K562 (cell line): Measurements from ENCODE around the gene ZNRD2. TPM values are rescaled to one million over a fixed set of nuclear protein-coding genes. Genes with fewer than 3 reads are reported as not detected.
A peak's percentile ranks its signal among the peaks of the same experiment; 100 is the strongest.

Experiments used
- ATAC-seq: fragments of 200-7000 bp; cut with Tn5 transposase; 3 replicates; pipeline ENCODE4 v1.9.1; 2020; ENCODE audit warnings: moderate library complexity
- BruUV-seq: library from RNA; stranded (reverse); fragments of 400-500 nt; replicated peaks from 2 replicates; lab custom pipeline; 2021; lab: Mats Ljungman, UMichigan
- CTCF ChIA-PET: fragments of 300-600 bp; formaldehyde crosslinking; extraction: SDS; loops from one replicate; lab custom pipeline; 2021; ENCODE audit warnings: low intra/inter-chr PET ratio; lab: Yijun Ruan, JAX
- POLR2A ChIA-PET: fragments of 300-600, 350-650 bp; sonication (Branson Sonifier 250); formaldehyde crosslinking; extraction: SDS; loops from one replicate; lab custom pipeline; 2021; ENCODE audit warnings: antibody characterized with exemption, inconsistent platforms; lab: Yijun Ruan, JAX
- DNase-seq, 4 experiments: peaks; one replicate each; pipeline versions ENCODE4 v3.0.0 to v3.0.0-alpha.2; 2011 to 2018; ENCODE audit warnings: low spot score in 3 of 4, mixed read lengths in 3 of 4; ENCODE audit errors: extremely low read depth in 1 of 4
- FAIRE-seq: peaks from 2 replicates; lab custom pipeline; 2011; peaks lifted over from hg19 to GRCh38; lab: Jason Lieb, UNC
- H2AFZ ChIP-seq: 2 replicates; pipeline ENCODE4 v1.6.0; 2011; ENCODE audit warnings: low read depth, low read length, control low read depth, inconsistent platforms
- H3K27ac ChIP-seq: fragments of 200-600 bp; 3 replicates; pipeline ENCODE4 v1.8.0; 2011; ENCODE audit warnings: low read depth, mild to moderate bottlenecking, control low read depth, inconsistent platforms, low read length, moderate library complexity, mixed read lengths; ENCODE audit errors: extremely low read depth
- H3K27me3 ChIP-seq, 2 experiments: fragments of 300-600 bp in 1 of 2; 2 replicates in 1 of 2; 3 replicates in 1 of 2; pipeline versions ENCODE4 v1.6.0 to v1.8.0; 2011; ENCODE audit warnings: inconsistent platforms in 2 of 2, low read length in 2 of 2, mild to moderate bottlenecking in 1 of 2, mixed read lengths in 1 of 2, moderate library complexity in 1 of 2; ENCODE audit not compliant: control insufficient read depth in 2 of 2, insufficient read depth in 2 of 2
- H3K36me3 ChIP-seq: fragments of 300-600 bp; 3 replicates; pipeline ENCODE4 v1.8.0; 2011; ENCODE audit warnings: mild to moderate bottlenecking, low read length, inconsistent platforms; ENCODE audit not compliant: control insufficient read depth, insufficient read depth
- H3K4me1 ChIP-seq, 2 experiments: fragments of 200-600 bp in 1 of 2; replicated peaks in 1 of 2; 2 replicates in 1 of 2; 3 replicates in 1 of 2; pipeline versions ENCODE4 v1.5.1 to v1.8.0; 2011; ENCODE audit warnings: inconsistent platforms in 2 of 2, low read length in 2 of 2, mild to moderate bottlenecking in 1 of 2, mixed read lengths in 1 of 2, moderate library complexity in 1 of 2; ENCODE audit not compliant: control insufficient read depth in 2 of 2, insufficient read depth in 2 of 2
- H3K4me2 ChIP-seq: 2 replicates; pipeline ENCODE4 v1.6.1; 2011; ENCODE audit warnings: low read length, control low read depth, inconsistent platforms, mixed read lengths; ENCODE audit not compliant: insufficient read depth
- H3K4me3 ChIP-seq: fragments of 200-600 bp; sonication (generic), shearing (Covaris generic); 2 replicates; pipeline ENCODE4 v1.5.1; 2016; ENCODE audit warnings: control low read depth, inconsistent platforms
- H3K79me2 ChIP-seq: fragments of 200-600 bp; 3 replicates; pipeline ENCODE4 v1.8.0; 2011; ENCODE audit warnings: low read length, inconsistent platforms; ENCODE audit not compliant: control insufficient read depth, insufficient read depth
- H3K9ac ChIP-seq, 2 experiments: 2 replicates each; pipeline versions ENCODE4 v1.6.0 to v1.6.1; 2011; ENCODE audit warnings: low read depth in 2 of 2, low read length in 2 of 2, control low read depth in 1 of 2, inconsistent platforms in 1 of 2, mild to moderate bottlenecking in 1 of 2, mixed read lengths in 1 of 2; ENCODE audit not compliant: insufficient read depth in 1 of 2
- H3K9me1 ChIP-seq: one replicate; pipeline ENCODE4 v1.6.0; 2011; ENCODE audit warnings: inconsistent platforms, mild to moderate bottlenecking, low read length, moderate library complexity; ENCODE audit not compliant: control insufficient read depth, insufficient read depth
- H3K9me3 ChIP-seq: replicated peaks from 2 replicates; pipeline ENCODE4 v1.5.1; 2011; ENCODE audit warnings: low read depth, low read length, inconsistent platforms; ENCODE audit not compliant: control insufficient read depth, insufficient read depth
- H4K20me1 ChIP-seq: replicated peaks from 2 replicates; pipeline ENCODE4 v1.6.1; 2011; ENCODE audit warnings: low read length, inconsistent platforms, mixed read lengths; ENCODE audit not compliant: control insufficient read depth, insufficient read depth
- BRCA1 ChIP-seq, 2 experiments: fragments of 450-650 bp in 1 of 2; sonication (generic) in 1 of 2; formaldehyde crosslinking in 1 of 2; IDR thresholded peaks; 2 replicates each; pipeline versions ENCODE4 v1.5.0 to v1.6.1; 2017 to 2020; ENCODE audit warnings: mild to moderate bottlenecking in 1 of 2, missing genetic modification reagents in 1 of 2
- DACH1 ChIP-seq: fragments of 450-650 bp; IDR thresholded peaks from 2 replicates; pipeline ENCODE4 v1.6.1; 2018; ENCODE audit not compliant: partially characterized antibody
- FOXM1 ChIP-seq, 2 experiments: fragments of 450-650 bp in 1 of 2; sonication (generic) in 1 of 2; formaldehyde crosslinking in 1 of 2; IDR thresholded peaks; 2 replicates each; pipeline versions ENCODE4 v1.6.1 to v1.9.0; 2017 to 2022; ENCODE audit warnings: low read depth in 2 of 2, mild to moderate bottlenecking in 2 of 2, missing genetic modification reagents in 1 of 2, moderate library complexity in 1 of 2
- NRF1 ChIP-seq, 2 experiments: fragments of 450-650 bp; IDR thresholded peaks in 1 of 2; conservative IDR thresholded peaks in 1 of 2; 2 replicates each; pipeline ENCODE4 v1.6.1; 2014; ENCODE audit warnings: mild to moderate bottlenecking in 2 of 2
- SIN3A ChIP-seq, 2 experiments: fragments of 150-350 bp in 1 of 2; IDR thresholded peaks; 2 replicates each; pipeline ENCODE4 v1.6.1; 2011 to 2016; ENCODE audit warnings: borderline replicate concordance in 2 of 2, low read depth in 2 of 2, low read length in 2 of 2, mild to moderate bottlenecking in 2 of 2, moderate library complexity in 2 of 2; ENCODE audit not compliant: control insufficient read depth in 1 of 2
- ZC3H8 ChIP-seq: fragments of 450-650 bp; IDR thresholded peaks from 2 replicates; pipeline ENCODE4 v1.6.1; 2017
- ZFX ChIP-seq: sonication (generic); formaldehyde crosslinking; IDR thresholded peaks from 2 replicates; pipeline ENCODE4 v1.8.0; 2022; ENCODE audit warnings: mild to moderate bottlenecking, missing genetic modification reagents, moderate library complexity
- WGBS: fragments of 100-300 bp; shearing (Covaris generic); methylation state at CpG from one replicate; pipeline ENCODE4 v1.1.6; 2016; ENCODE audit warnings: low coverage, mixed read lengths; ENCODE audit not compliant: insufficient coverage; ENCODE audit errors: missing lambda C conversion rate; 5-methylcytosine and 5-hydroxymethylcytosine counted together
- in situ Hi-C: fragments of 300-500 bp; cut with MboI; formaldehyde crosslinking; loops from 4 replicates; pipeline ENCODE4 v1.15.0; 2018; ENCODE audit warnings: inconsistent platforms, mixed read lengths
- intact Hi-C: fragments of 100-400 bp; cut with micrococcal nuclease; formaldehyde crosslinking; loops from 2 replicates; pipeline ENCODE4 v1.14.2; 2022
- polyA plus RNA-seq, 8 experiments: library from polyadenylated mRNA; depleted of rRNA in 4 of 8; stranded (reverse) in 5 of 8; unstranded in 3 of 8; fragments of >200 nt; fragmentation: Nextera tagmentation in 2 of 8; fragmentation: Illumina TruSeq in 1 of 8; extraction: Ambion mirVana in 2 of 8; extraction: Trizol in 1 of 8; gene quantifications; 2 replicates each; pipeline versions ENCODE4 v1.2.1 to v1.2.3, GENCODE V29; 2011 to 2014; ENCODE audit warnings: inconsistent platforms in 1 of 8, missing spikeins in 1 of 8
- total RNA-seq, 7 experiments: library from RNA; depleted of rRNA in 6 of 7; stranded (reverse); fragments of >200 nt in 6 of 7; fragmentation: Illumina TruSeq in 2 of 7; extraction: Trizol in 2 of 7; gene quantifications; 2 replicates each; pipeline versions ENCODE4 v1.2.1 to v1.2.3, GENCODE V29; 2011 to 2021; ENCODE audit warnings: low replicate concordance in 1 of 7
- TF ChIP-seq, protein P1 (sequence below), 2 experiments: fragments of 200-800 bp in 1 of 2; sonication (Bioruptor generic) in 1 of 2; sonication (generic) in 1 of 2; formaldehyde crosslinking in 1 of 2; IDR thresholded peaks in 1 of 2; conservative IDR thresholded peaks in 1 of 2; 2 replicates each; pipeline versions ENCODE4 v1.5.0 to v1.6.1; 2016 to 2020; ENCODE audit warnings: missing compliant biosample characterization in 1 of 2, missing genetic modification characterization in 1 of 2, missing genetic modification reagents in 1 of 2
- TF ChIP-seq, protein P2 (sequence below): sonication (generic); formaldehyde crosslinking; IDR thresholded peaks from 2 replicates; pipeline ENCODE4 v1.8.0; 2022; ENCODE audit warnings: mild to moderate bottlenecking, low read depth, missing genetic modification reagents
- TF ChIP-seq, protein P3 (sequence below): sonication (generic); formaldehyde crosslinking; IDR thresholded peaks from 2 replicates; pipeline ENCODE4 v1.8.0; 2022; ENCODE audit warnings: missing genetic modification reagents, mild to moderate bottlenecking, moderate library complexity, borderline replicate concordance
- TF ChIP-seq, protein P4 (sequence below): fragments of 250-450 bp; sonication (Bioruptor Pico); IDR thresholded peaks from 2 replicates; pipeline ENCODE4 v1.5.0; 2021; ENCODE audit warnings: mild to moderate bottlenecking, borderline replicate concordance

ZNRD2 gene
- total and polyA plus RNA-seq, 9 of the 15 experiments (the other 6 are each of a cell fraction or from before 2014, with no cell fraction given), result 13.4 to 129 (median 60.4) TPM

DNA sequence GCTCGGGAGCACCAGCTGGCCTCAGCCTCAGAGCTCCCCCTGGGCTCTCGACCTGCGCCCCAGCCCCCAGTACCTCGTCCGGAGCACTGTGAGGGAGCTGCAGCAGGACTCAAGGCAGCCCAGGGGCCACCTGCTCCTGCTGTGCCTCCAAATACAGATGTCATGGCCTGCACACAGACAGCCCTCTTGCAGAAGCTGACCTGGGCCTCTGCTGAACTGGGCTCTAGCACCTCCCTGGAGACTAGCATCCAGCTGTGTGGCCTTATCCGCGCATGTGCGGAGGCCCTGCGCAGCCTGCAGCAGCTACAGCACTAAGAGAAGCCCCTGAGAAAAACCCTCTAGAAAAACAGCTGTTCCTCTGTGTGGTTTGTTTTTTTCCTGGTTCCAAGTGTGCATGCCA, 1.1 kb downstream of the ZNRD2 start:
- Histone ChIP-seq H3K79me2 (peaks cover 62% of the 10 kb centered on the region), H3K9me3 (no peaks in the 10 kb centered on the region), H3K36me3 (peaks cover 19% of the 10 kb centered on the region; the same call in 2 of the 3 replicates), H4K20me1 (peaks cover 6% of the 10 kb centered on the region), H3K4me2 (peak overlapping the region; percentile 99), H3K4me3 (peak overlapping the region; percentile 65), H3K9me1 (peaks cover 5% of the 10 kb centered on the region), H3K9ac (peak overlapping the region; percentile 82 to 98), H3K4me1 (peaks cover 43 to 72% of the 10 kb centered on the region in 2 experiments), H3K27ac (peak overlapping the region; percentile 62; the same call in 1 of the 3 replicates), H2AFZ (no peak overlapping the region), H3K27me3 (no peaks in the 10 kb centered on the region; a peak in 1 of 5 replicates)
- CTCF ChIA-PET, result interaction anchor here (0.6 to 6.5 kb wide), 3 partner anchors 25 to 1229 kb away, joined by 3 to 63 read pairs (median 4); no protein-coding TSS in a partner anchor
- no TSS peak for BruUV-seq
- DNase-seq, result peak in 1 of 4 experiments; percentile 41
- in situ Hi-C loops (no loop called here), intact Hi-C loops (loop anchor here (5.0 kb wide), 2 partner anchors 44 to 99 kb away; partner anchors contain the start of gene SCYL1)
- no peak for ATAC-seq
- 19% methylated on average over 9 of the region's 9 CpGs for whole genome bisulfite sequencing
- TF ChIP-seq, protein P1, sequence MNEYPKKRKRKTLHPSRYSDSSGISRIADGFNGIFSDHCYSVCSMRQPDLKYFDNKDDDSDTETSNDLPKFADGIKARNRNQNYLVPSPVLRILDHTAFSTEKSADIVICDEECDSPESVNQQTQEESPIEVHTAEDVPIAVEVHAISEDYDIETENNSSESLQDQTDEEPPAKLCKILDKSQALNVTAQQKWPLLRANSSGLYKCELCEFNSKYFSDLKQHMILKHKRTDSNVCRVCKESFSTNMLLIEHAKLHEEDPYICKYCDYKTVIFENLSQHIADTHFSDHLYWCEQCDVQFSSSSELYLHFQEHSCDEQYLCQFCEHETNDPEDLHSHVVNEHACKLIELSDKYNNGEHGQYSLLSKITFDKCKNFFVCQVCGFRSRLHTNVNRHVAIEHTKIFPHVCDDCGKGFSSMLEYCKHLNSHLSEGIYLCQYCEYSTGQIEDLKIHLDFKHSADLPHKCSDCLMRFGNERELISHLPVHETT (CRISPR knock-in tag; conservative IDR thresholded peaks at IDR 0.05 in 1 of 2, IDR thresholded peaks at IDR 0.05 in 1 of 2), result 0 out of 4 replicates have a peak, but pooled peaks of 1 of the 2 experiments have one; percentile 20
- TF ChIP-seq, protein P2, sequence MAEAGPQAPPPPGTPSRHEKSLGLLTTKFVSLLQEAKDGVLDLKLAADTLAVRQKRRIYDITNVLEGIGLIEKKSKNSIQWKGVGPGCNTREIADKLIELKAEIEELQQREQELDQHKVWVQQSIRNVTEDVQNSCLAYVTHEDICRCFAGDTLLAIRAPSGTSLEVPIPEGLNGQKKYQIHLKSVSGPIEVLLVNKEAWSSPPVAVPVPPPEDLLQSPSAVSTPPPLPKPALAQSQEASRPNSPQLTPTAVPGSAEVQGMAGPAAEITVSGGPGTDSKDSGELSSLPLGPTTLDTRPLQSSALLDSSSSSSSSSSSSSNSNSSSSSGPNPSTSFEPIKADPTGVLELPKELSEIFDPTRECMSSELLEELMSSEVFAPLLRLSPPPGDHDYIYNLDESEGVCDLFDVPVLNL (CRISPR knock-in tag), result no peak
- TF ChIP-seq DACH1, result peak; percentile 18
- TF ChIP-seq FOXM1 (IDR thresholded peaks at IDR 0.05; ENCODE audit: low read depth), result no peak
- 0 out of 2 replicates have a peak, but pooled peaks have one; percentile 2 for TF ChIP-seq FOXM1 (CRISPR knock-in tag; IDR thresholded peaks at IDR 0.05; ENCODE audit: low read depth)
- TF ChIP-seq, protein P3, sequence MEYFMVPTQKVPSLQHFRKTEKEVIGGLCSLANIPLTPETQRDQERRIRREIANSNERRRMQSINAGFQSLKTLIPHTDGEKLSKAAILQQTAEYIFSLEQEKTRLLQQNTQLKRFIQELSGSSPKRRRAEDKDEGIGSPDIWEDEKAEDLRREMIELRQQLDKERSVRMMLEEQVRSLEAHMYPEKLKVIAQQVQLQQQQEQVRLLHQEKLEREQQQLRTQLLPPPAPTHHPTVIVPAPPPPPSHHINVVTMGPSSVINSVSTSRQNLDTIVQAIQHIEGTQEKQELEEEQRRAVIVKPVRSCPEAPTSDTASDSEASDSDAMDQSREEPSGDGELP (CRISPR knock-in tag), result peak; percentile 40; the same call in 1 of the 2 replicates
- 0 out of 4 replicates have a peak, but pooled peaks of 1 of the 2 experiments have one; percentile 38 for TF ChIP-seq SIN3A (IDR thresholded peaks at IDR 0.05; ENCODE audit: borderline replicate concordance in 2 of 2, control insufficient read depth in 1 of 2, low read depth in 2 of 2, low read length in 2 of 2)
- TF ChIP-seq BRCA1 (IDR thresholded peaks at IDR 0.05), result no peak
- 0 out of 2 replicates have a peak, but pooled peaks have one; percentile 60 for TF ChIP-seq BRCA1 (CRISPR knock-in tag; IDR thresholded peaks at IDR 0.05)
- TF ChIP-seq NRF1 (conservative IDR thresholded peaks at IDR 0.05 in 1 of 2, IDR thresholded peaks at IDR 0.05 in 1 of 2), result peak; percentile 65 to 66
- no peak for TF ChIP-seq ZC3H8
- TF ChIP-seq ZFX, result peak; percentile 16; the same call in 1 of the 2 replicates
- TF ChIP-seq, protein P4, sequence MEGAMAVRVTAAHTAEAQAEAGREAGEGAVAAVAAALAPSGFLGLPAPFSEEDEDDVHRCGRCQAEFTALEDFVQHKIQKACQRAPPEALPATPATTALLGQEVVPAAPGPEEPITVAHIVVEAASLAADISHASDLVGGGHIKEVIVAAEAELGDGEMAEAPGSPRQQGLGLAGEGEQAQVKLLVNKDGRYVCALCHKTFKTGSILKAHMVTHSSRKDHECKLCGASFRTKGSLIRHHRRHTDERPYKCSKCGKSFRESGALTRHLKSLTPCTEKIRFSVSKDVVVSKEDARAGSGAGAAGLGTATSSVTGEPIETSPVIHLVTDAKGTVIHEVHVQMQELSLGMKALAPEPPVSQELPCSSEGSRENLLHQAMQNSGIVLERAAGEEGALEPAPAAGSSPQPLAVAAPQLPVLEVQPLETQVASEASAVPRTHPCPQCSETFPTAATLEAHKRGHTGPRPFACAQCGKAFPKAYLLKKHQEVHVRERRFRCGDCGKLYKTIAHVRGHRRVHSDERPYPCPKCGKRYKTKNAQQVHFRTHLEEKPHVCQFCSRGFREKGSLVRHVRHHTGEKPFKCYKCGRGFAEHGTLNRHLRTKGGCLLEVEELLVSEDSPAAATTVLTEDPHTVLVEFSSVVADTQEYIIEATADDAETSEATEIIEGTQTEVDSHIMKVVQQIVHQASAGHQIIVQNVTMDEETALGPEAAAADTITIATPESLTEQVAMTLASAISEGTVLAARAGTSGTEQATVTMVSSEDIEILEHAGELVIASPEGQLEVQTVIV, result no peak
- POLR2A ChIA-PET, result interaction anchor here (0.6 to 4.7 kb wide), 12 partner anchors 11 to 454 kb away, joined by 3 to 35 read pairs (median 4); partner anchors contain the start of genes MALAT1, NEAT1 and ZNHIT2
- no peak for FAIRE-seq
